ENCODE data around the gene ATP2B2.
A peak's percentile ranks its signal among the peaks of the same experiment; 100 is the strongest.

Gene ATP2B2

DNA sequence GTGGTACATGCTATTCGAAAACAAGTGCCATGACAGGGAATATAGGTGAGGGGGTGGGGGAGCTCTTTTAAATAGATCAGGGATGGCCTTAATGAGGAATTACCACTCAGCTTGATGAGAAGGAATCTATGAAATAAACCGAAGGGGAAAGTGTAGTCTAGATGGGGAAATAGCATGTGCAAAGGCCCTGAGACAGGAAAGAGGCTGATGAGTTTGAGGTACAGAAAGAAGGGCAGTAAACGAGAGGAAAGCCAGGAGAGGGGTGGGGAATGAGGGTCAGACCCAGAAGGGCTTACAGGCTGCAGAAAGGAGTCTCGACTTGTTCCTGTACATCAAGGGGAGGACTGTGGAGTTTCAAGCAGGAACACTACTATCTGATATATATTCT is 12.2 kb downstream of the ATP2B2 start:
- no peak for DNase-seq (ENCODE audit: low read depth, low spot score)

GRCh38 chr3:10492364-10493201 is 12.8 kb downstream of the ATP2B2 start:
- no peak for DNase-seq (ENCODE audit: low read depth, low spot score)

- no peak for DNase-seq (ENCODE audit: low read depth, low spot score)
These were observed 15.5 kb downstream of the ATP2B2 start for GRCh38 chr3:10489746-10490483.

GRCh38 chr3:10487988-10488633 is 17.3 kb downstream of the ATP2B2 start:
- no peak for DNase-seq (ENCODE audit: low read depth, low spot score)

GRCh38 chr3:10485806-10486205 is 19.6 kb downstream of the ATP2B2 start:
- no peak for DNase-seq (ENCODE audit: low read depth, low spot score)

- no peak for DNase-seq (ENCODE audit: low read depth, low spot score)
These were observed 20.0 kb downstream of the ATP2B2 start for GRCh38 chr3:10485380-10485779.

- DNase-seq (ENCODE audit: low read depth, low spot score), result no peak
These were observed 20.7 kb downstream of the ATP2B2 start for GRCh38 chr3:10484709-10485108.

DNA sequence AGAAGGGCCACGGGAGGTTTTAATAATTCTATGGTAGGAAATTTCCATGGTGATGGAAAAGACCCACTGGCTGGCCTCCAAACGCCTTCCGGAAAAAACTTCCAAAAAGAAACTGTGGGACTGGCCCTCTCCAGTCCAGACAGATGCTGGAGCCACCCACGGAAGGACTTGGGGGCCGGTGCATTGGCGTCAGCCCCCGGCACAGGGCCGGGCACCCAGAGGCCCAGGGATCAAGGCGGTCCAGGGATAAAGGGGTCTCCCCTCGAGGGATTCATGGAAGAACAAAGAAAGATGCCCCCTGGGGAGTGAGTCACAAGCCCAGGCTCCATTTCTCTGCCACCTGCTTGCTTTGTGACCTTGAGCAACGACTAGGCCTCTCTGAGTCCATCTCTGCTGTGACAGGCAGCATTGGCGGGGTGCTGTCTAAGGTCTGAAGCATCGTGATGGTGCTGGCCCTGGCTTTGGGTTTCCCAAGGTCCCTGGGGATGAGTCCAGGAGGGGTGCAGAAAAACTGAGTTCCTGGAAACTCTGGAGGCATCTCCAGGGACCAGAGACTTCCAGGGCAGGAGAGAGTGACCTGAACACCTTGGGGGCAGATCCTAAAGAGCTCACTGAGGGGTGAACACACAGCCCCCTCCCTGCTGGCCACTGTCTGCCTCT is 21.6 kb downstream of the ATP2B2 start:
- DNase-seq (ENCODE audit: low read depth, low spot score), result no peak

DNA sequence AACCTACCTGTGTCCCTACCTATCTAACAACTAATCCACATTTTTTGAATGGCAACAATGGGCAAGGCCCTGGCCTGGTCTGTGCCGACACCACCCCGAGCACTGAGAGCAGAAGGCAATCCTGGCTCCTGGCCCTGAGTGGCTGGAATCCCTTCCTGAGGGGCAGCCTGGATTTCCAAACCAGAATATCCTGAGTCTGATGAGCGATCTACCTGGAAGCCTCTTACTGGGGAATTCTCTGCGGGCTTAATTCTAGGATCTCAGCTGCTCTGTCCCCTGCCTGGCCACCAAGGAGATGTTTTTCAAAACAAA is 22.1 kb downstream of the ATP2B2 start:
- DNase-seq (ENCODE audit: low read depth, low spot score), result no peak

- no peak for DNase-seq (ENCODE audit: low read depth, low spot score)
These were observed 22.6 kb downstream of the ATP2B2 start for GRCh38 chr3:10482631-10483363.

GRCh38 chr3:10480871-10481378 is 24.5 kb downstream of the ATP2B2 start:
- DNase-seq (ENCODE audit: low read depth, low spot score), result peak; percentile 38

GRCh38 chr3:10479311-10479710 is 26.1 kb downstream of the ATP2B2 start:
- no peak for DNase-seq (ENCODE audit: low read depth, low spot score)

GRCh38 chr3:10475983-10476382 is 29.4 kb downstream of the ATP2B2 start:
- no peak for DNase-seq (ENCODE audit: low read depth, low spot score)

DNA sequence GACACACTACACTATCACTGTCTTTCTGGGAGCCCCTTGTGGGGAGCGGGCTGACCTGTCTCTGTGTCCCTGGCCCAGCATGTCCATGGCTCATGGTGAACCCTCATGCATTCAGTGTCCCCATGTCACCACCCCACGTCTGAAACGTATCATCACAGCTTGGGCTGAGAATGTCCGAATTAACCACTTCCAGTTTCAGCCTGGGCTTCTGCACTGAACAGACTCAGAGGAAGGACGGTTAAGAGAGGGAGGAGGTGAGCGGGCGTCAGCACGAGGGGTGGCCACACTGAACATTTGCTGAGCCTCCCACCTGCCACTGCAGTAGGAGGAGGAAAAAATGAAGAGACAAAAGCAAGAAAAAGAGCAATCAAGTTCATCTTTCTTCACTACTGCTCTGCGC is 30.5 kb downstream of the ATP2B2 start:
- no peak for DNase-seq (ENCODE audit: low read depth, low spot score)

- no peak for DNase-seq (ENCODE audit: low read depth, low spot score)
These were observed 31.1 kb downstream of the ATP2B2 start for GRCh38 chr3:10474275-10474646.

- no peak for DNase-seq (ENCODE audit: low read depth, low spot score)
These were observed 31.7 kb downstream of the ATP2B2 start for GRCh38 chr3:10473581-10474274.

GRCh38 chr3:10472877-10473440 is 32.4 kb downstream of the ATP2B2 start:
- DNase-seq (ENCODE audit: low read depth, low spot score), result no peak

DNA sequence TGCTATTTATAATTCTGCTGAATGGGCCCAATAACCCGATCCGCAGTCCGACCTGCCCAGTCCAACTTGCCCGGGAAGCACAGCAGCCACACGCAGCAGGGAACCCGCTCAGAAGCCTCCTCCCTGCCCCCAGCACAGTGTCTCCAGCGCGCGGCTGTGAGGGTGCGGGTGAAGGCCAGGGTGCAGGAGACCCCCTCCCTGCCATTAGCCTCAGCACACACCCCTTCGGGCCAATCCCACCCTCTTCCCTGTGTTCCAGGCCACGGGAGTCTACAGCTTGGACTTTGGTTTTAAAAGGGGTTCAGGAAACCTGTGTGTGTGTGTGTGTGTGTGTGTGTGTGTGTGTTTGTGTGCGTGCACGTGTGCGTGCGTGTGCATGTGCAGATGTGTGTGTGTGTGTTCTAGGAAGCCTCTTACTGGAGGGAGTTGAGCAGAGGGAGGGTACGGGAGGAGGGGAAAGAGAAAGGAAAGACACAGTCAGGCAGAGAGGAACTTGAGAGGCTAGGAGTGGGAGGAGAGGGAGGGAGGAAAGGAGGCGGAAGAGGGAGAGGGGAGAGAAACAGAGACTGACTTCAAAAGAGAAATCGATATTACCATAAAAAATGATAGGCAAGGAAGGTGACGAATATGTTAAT is 34.2 kb downstream of the ATP2B2 start:
- DNase-seq (ENCODE audit: low read depth, low spot score), result no peak

GRCh38 chr3:10470120-10471053 is 35.0 kb downstream of the ATP2B2 start:
- no peak for DNase-seq (ENCODE audit: low read depth, low spot score)

All from ELF-1 (cell line).